K562 (cell line): Measurements from ENCODE around the gene PTPN11. TPM values are rescaled to one million over a fixed set of nuclear protein-coding genes. Genes with fewer than 3 reads are reported as not detected.

Source experiments
- ARNT ChIP-seq, 2 experiments: fragments of 450-650 bp; IDR thresholded peaks; 2 replicates each; pipeline ENCODE4 v1.6.1; 2016; ENCODE audit warnings: mild to moderate bottlenecking in 1 of 2
- ATF2 ChIP-seq: sonication (generic); formaldehyde crosslinking; IDR thresholded peaks from 2 replicates; pipeline ENCODE4 v1.8.1; 2022; ENCODE audit warnings: missing genetic modification reagents
- CHD1 ChIP-seq: fragments of 200-600 bp; sonication (generic); IDR thresholded peaks from one replicate; pipeline ENCODE4 v1.6.1; 2012; ENCODE audit warnings: mild to moderate bottlenecking, moderate library complexity, low read length, inconsistent platforms
- ELF4 ChIP-seq: fragments of 450-650 bp; formaldehyde crosslinking; IDR thresholded peaks from 2 replicates; pipeline ENCODE4 v1.4.0; 2022; ENCODE audit warnings: missing genetic modification characterization
- FOSL1 ChIP-seq: fragments of 200-800 bp; sonication (Bioruptor generic); conservative IDR thresholded peaks from 2 replicates; pipeline ENCODE4 v1.6.1; 2016; ENCODE audit warnings: missing genetic modification characterization, missing compliant biosample characterization
- HMGN3 ChIP-seq: IDR thresholded peaks from 2 replicates; pipeline ENCODE4 v1.6.1; 2011; ENCODE audit warnings: borderline replicate concordance, low read depth, mild to moderate bottlenecking, mixed read lengths, low read length; ENCODE audit not compliant: insufficient read length; ENCODE audit errors: extremely low read depth
- KLF13 ChIP-seq: fragments of 450-650 bp; IDR thresholded peaks from 2 replicates; pipeline ENCODE4 v1.6.1; 2016; ENCODE audit warnings: missing genetic modification characterization, low read depth, mild to moderate bottlenecking, missing compliant biosample characterization, moderate library complexity, borderline replicate concordance
- PCBP2 ChIP-seq: fragments of 200-400 bp; formaldehyde crosslinking; IDR thresholded peaks from 2 replicates; pipeline ENCODE4 v1.6.1; 2018; ENCODE audit warnings: low read length, low read depth, mild to moderate bottlenecking, moderate library complexity; ENCODE audit not compliant: poor library complexity, severe bottlenecking
- RAD21 ChIP-seq, 2 experiments: fragments of 250-450 bp in 1 of 2; fragments of 450-650 bp in 1 of 2; sonication (Bioruptor Pico) in 1 of 2; formaldehyde crosslinking in 1 of 2; IDR thresholded peaks in 1 of 2; conservative IDR thresholded peaks in 1 of 2; 2 replicates each; pipeline versions ENCODE4 v1.4.0 to v1.8.0; 2020 to 2022; ENCODE audit warnings: mild to moderate bottlenecking in 2 of 2, moderate library complexity in 1 of 2
- VEZF1 ChIP-seq: fragments of 200-800 bp; sonication (Bioruptor generic); IDR thresholded peaks from 2 replicates; pipeline ENCODE4 v1.6.1; 2017; ENCODE audit warnings: missing genetic modification characterization, missing compliant biosample characterization
- ZBTB12 ChIP-seq: fragments of 250-450 bp; sonication (Bioruptor Pico); IDR thresholded peaks from 2 replicates; pipeline ENCODE4 v1.4.0; 2020
- ZNF584 ChIP-seq: fragments of 200-800 bp; sonication (Bioruptor generic); IDR thresholded peaks from 2 replicates; pipeline ENCODE4 v1.6.1; 2016; ENCODE audit warnings: low read depth, mild to moderate bottlenecking, missing genetic modification characterization, missing compliant biosample characterization
- ZNF764 ChIP-seq: fragments of 250-450 bp; sonication (Bioruptor Pico); IDR thresholded peaks from 2 replicates; pipeline ENCODE4 v1.4.0; 2020; ENCODE audit warnings: low read depth, mild to moderate bottlenecking, moderate library complexity
- ZZZ3 ChIP-seq: fragments of 450-650 bp; IDR thresholded peaks from 2 replicates; pipeline ENCODE4 v1.6.1; 2016; ENCODE audit warnings: antibody characterized with exemption, mild to moderate bottlenecking, moderate library complexity
- polyA plus RNA-seq, 8 experiments: library from polyadenylated mRNA; depleted of rRNA in 4 of 8; stranded (reverse) in 5 of 8; unstranded in 3 of 8; fragments of >200 nt; fragmentation: Nextera tagmentation in 2 of 8; fragmentation: Illumina TruSeq in 1 of 8; extraction: Ambion mirVana in 2 of 8; extraction: Trizol in 1 of 8; gene quantifications; 2 replicates each; pipeline versions ENCODE4 v1.2.1 to v1.2.3, GENCODE V29; 2011 to 2014; ENCODE audit warnings: inconsistent platforms in 1 of 8, missing spikeins in 1 of 8
- total RNA-seq, 7 experiments: library from RNA; depleted of rRNA in 6 of 7; stranded (reverse); fragments of >200 nt in 6 of 7; fragmentation: Illumina TruSeq in 2 of 7; extraction: Trizol in 2 of 7; gene quantifications; 2 replicates each; pipeline versions ENCODE4 v1.2.1 to v1.2.3, GENCODE V29; 2011 to 2021; ENCODE audit warnings: low replicate concordance in 1 of 7

The PTPN11 gene
- total and polyA plus RNA-seq, 9 of the 15 experiments (the other 6 are each of a cell fraction or from before 2014, with no cell fraction given) = 22.5 to 126 (median 79.7) TPM

DNA sequence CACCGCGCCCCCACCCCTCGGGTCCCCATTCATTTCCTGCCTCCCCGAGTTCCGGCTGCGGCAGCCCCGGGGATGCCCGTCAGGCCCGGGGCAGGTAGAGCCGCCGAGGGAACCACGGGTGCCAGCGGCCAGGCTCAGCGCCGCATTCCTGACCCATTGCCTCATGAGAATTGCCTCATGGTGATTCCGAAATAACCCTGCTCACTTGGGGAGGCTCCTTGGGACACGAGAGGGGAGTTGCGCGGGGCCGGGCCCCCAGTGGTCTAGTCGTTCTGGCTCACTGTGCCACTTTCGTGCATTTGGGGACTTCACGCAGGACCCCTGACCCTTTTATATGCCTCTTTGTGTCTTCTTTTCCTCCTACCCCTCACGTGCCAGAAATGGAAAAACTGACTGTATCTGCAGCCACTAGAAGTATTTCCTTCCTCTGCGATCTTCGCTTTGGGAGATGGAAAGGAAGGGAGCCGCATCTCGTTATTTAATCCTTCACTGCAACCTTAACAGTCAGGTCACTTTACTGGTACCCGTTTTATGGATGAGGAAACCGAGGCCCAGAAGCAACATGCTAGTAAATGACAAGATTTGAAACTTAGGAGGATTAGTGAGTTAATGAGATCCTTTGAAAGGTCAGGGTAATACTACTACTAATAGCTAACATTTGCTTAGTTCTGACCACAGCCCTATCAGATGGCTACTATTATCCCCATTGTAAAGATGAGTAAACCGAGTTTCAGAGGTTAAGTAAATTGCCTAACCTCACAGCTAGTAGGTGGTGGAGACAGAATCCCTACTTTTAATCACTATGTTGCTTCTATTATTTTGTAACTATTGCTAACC, 768 bp downstream of the PTPN11 start (continued):
- TF ChIP-seq ZBTB12 = no peak
- no peak for TF ChIP-seq PCBP2
- peak; percentile 46; the same call in 1 of the 2 replicates for TF ChIP-seq ATF2 (CRISPR knock-in tag)
- no peak for TF ChIP-seq ZNF584 (CRISPR knock-in tag)
- no peak for TF ChIP-seq ELF4 (CRISPR knock-in tag)
- peak; percentile 55; the same call in 1 of the 2 replicates for TF ChIP-seq FOSL1
- no peak for TF ChIP-seq KLF13 (tag)
- TF ChIP-seq ARNT (IDR thresholded peaks at IDR 0.05) = no peak
- peak; percentile 10 for TF ChIP-seq HMGN3
- no peak for TF ChIP-seq VEZF1 (CRISPR knock-in tag)
- TF ChIP-seq CHD1 = peak; percentile 42
- TF ChIP-seq ZNF764 = peak; percentile 34; the same call in 1 of the 2 replicates
- no peak for TF ChIP-seq ZZZ3
- no peak for TF ChIP-seq RAD21 (CRISPR knock-in tag; conservative IDR thresholded peaks at IDR 0.05 in 1 of 2, IDR thresholded peaks at IDR 0.05 in 1 of 2)
